H1 (cell line): ENCODE results near the gene RNASEH2A. TPM values are rescaled to one million over a fixed set of nuclear protein-coding genes. Genes with fewer than 3 reads are reported as not detected.

Experiments
- CTCF ChIA-PET: fragments of 300-600 bp; sonication (Branson Sonifier 250); formaldehyde crosslinking; loops from one replicate; lab custom pipeline; 2021; ENCODE audit not compliant: partially characterized antibody; lab: Charles Lee
- POLR2A ChIA-PET: fragments of 300-600 bp; sonication (Branson Sonifier 250); formaldehyde crosslinking; loops from one replicate; lab custom pipeline; 2021; ENCODE audit warnings: inconsistent platforms; ENCODE audit not compliant: partially characterized antibody; lab: Charles Lee
- DNase-seq, 2 experiments: peaks; one replicate each; pipeline versions ENCODE4 v3.0.0 to v3.0.0-alpha.2; 2010 to 2022; ENCODE audit warnings: low spot score in 2 of 2, low read depth in 1 of 2, mixed read lengths in 1 of 2
- FAIRE-seq: peaks from 2 replicates; lab custom pipeline; 2011; peaks lifted over from hg19 to GRCh38; lab: Jason Lieb, UNC
- H2AFZ ChIP-seq: 2 replicates; pipeline ENCODE4 v1.8.1; 2012; ENCODE audit warnings: low read length, inconsistent platforms
- H2AK5ac ChIP-seq: 2 replicates; pipeline ENCODE4 v1.6.1; 2013; ENCODE audit warnings: low read depth, low read length
- H2BK120ac ChIP-seq: replicated peaks from 2 replicates; pipeline ENCODE3; 2013; ENCODE audit warnings: low read depth, low read length, inconsistent platforms
- H2BK12ac ChIP-seq: 2 replicates; pipeline ENCODE4 v1.6.1; 2013; ENCODE audit warnings: low read depth, low read length
- H2BK15ac ChIP-seq: 2 replicates; pipeline ENCODE4 v1.6.1; 2013; ENCODE audit warnings: low read length
- H2BK20ac ChIP-seq: 2 replicates; pipeline ENCODE4 v1.6.1; 2013; ENCODE audit warnings: low read length
- H2BK5ac ChIP-seq: 2 replicates; pipeline ENCODE4 v1.6.1; 2013; ENCODE audit warnings: low read depth, low read length
- H3K14ac ChIP-seq: 2 replicates; pipeline ENCODE4 v1.6.1; 2013; ENCODE audit warnings: inconsistent platforms; ENCODE audit not compliant: insufficient read length
- H3K18ac ChIP-seq: 2 replicates; pipeline ENCODE4 v1.6.1; 2013; ENCODE audit warnings: low read length; ENCODE audit errors: extremely low read depth
- H3K23ac ChIP-seq: 2 replicates; pipeline ENCODE4 v1.6.1; 2013; ENCODE audit warnings: inconsistent platforms; ENCODE audit not compliant: insufficient read length
- H3K23me2 ChIP-seq: 2 replicates; pipeline ENCODE4 v1.6.1; 2013; ENCODE audit warnings: low read depth, low read length
- H3K27ac ChIP-seq: 2 replicates; pipeline ENCODE4 v1.6.1; 2011; ENCODE audit warnings: low read depth, low read length, inconsistent platforms
- H3K27me3 ChIP-seq, 4 experiments: replicated peaks in 1 of 4; 1 replicate in 1 of 4; 2 replicates in 3 of 4; pipeline versions ENCODE4 v1.6.1 to v1.8.1; 2011 to 2013; ENCODE audit warnings: low read length in 3 of 4, mild to moderate bottlenecking in 3 of 4, inconsistent platforms in 2 of 4, mixed read lengths in 2 of 4, moderate library complexity in 1 of 4; ENCODE audit not compliant: control insufficient read depth in 3 of 4, insufficient read depth in 3 of 4; ENCODE audit errors: extremely low read depth in 1 of 4
- H3K36me3 ChIP-seq, 4 experiments: 2 replicates each; pipeline versions ENCODE4 v1.6.1 to v1.8.1; 2011 to 2013; ENCODE audit warnings: mild to moderate bottlenecking in 4 of 4, low read length in 3 of 4, moderate library complexity in 2 of 4, control low read depth in 1 of 4, inconsistent platforms in 1 of 4; ENCODE audit not compliant: insufficient read depth in 4 of 4, control insufficient read depth in 2 of 4
- H3K4ac ChIP-seq: replicated peaks from 2 replicates; pipeline ENCODE3; 2013; ENCODE audit warnings: low read length, low read depth, mixed read lengths, inconsistent platforms; ENCODE audit not compliant: insufficient read length
- H3K4me1 ChIP-seq, 4 experiments: replicated peaks in 1 of 4; 1 replicate in 1 of 4; 2 replicates in 3 of 4; pipeline versions ENCODE4 v1.6.1 to v1.8.1; 2011 to 2013; ENCODE audit warnings: low read length in 3 of 4, inconsistent platforms in 2 of 4, mixed read lengths in 1 of 4; ENCODE audit not compliant: insufficient read depth in 4 of 4, control insufficient read depth in 3 of 4
- H3K4me2 ChIP-seq, 2 experiments: 2 replicates each; pipeline versions ENCODE4 v1.6.1 to v1.8.1; 2011 to 2013; ENCODE audit warnings: low read depth in 2 of 2, low read length in 2 of 2, control low read depth in 1 of 2, inconsistent platforms in 1 of 2, mild to moderate bottlenecking in 1 of 2; ENCODE audit not compliant: insufficient read depth in 1 of 2
- H3K4me3 ChIP-seq, 4 experiments: fragments of 200-600, 300-600 bp in 1 of 4; sonication (generic), shearing (Covaris generic), sonication (Bioruptor Twin) in 1 of 4; 2 replicates each; pipeline versions ENCODE4 v1.5.1 to v1.8.1; 2011 to 2016; ENCODE audit warnings: low read length in 4 of 4, low read depth in 3 of 4, control low read depth in 2 of 4, inconsistent platforms in 2 of 4, mild to moderate bottlenecking in 2 of 4, mixed read lengths in 1 of 4, moderate library complexity in 1 of 4; ENCODE audit not compliant: insufficient read depth in 2 of 4; ENCODE audit errors: extremely low read depth in 1 of 4
- H3K56ac ChIP-seq: replicated peaks from 2 replicates; pipeline ENCODE3; 2013; ENCODE audit warnings: low read depth, mild to moderate bottlenecking, mixed read lengths, low read length, inconsistent platforms; ENCODE audit not compliant: insufficient read length
- H3K79me1 ChIP-seq: 2 replicates; pipeline ENCODE4 v1.6.1; 2013; ENCODE audit warnings: low read depth, low read length, control low read depth
- H3K79me2 ChIP-seq, 2 experiments: 2 replicates each; pipeline versions ENCODE4 v1.6.1 to v1.8.1; 2012 to 2013; ENCODE audit warnings: low read length in 2 of 2, mild to moderate bottlenecking in 2 of 2, inconsistent platforms in 1 of 2; ENCODE audit not compliant: insufficient read depth in 2 of 2, control insufficient read depth in 1 of 2
- H3K9ac ChIP-seq, 4 experiments: replicated peaks in 1 of 4; 1 replicate in 1 of 4; 2 replicates in 3 of 4; pipeline versions ENCODE4 v1.6.1 to v1.8.1; 2011 to 2013; ENCODE audit warnings: low read depth in 3 of 4, low read length in 3 of 4, control low read depth in 2 of 4, mild to moderate bottlenecking in 2 of 4, moderate library complexity in 2 of 4, inconsistent platforms in 1 of 4; ENCODE audit errors: extremely low read depth in 1 of 4
- H3K9me3 ChIP-seq, 2 experiments: 2 replicates each; pipeline versions ENCODE4 v1.6.1 to v1.8.1; 2012 to 2013; ENCODE audit warnings: mild to moderate bottlenecking in 2 of 2, moderate library complexity in 2 of 2, control low read depth in 1 of 2, inconsistent platforms in 1 of 2, low read depth in 1 of 2, low read length in 1 of 2, mixed read lengths in 1 of 2; ENCODE audit not compliant: insufficient read depth in 2 of 2
- H4K20me1 ChIP-seq, 2 experiments: replicated peaks in 1 of 2; 2 replicates each; pipeline versions ENCODE3 to v1.8.1; 2011 to 2013; ENCODE audit warnings: inconsistent platforms in 2 of 2, low read length in 2 of 2, mild to moderate bottlenecking in 1 of 2; ENCODE audit not compliant: insufficient read depth in 2 of 2, control insufficient read depth in 1 of 2
- H4K5ac ChIP-seq: 2 replicates; pipeline ENCODE4 v1.6.1; 2013; ENCODE audit warnings: low read length, low read depth, mixed read lengths, inconsistent platforms; ENCODE audit not compliant: insufficient read length
- H4K8ac ChIP-seq: 2 replicates; pipeline ENCODE4 v1.8.0; 2013; ENCODE audit warnings: mild to moderate bottlenecking, moderate library complexity, low read length, inconsistent platforms; ENCODE audit not compliant: insufficient read depth; ENCODE audit errors: extremely low read depth
- H4K91ac ChIP-seq: replicated peaks from 2 replicates; pipeline ENCODE3; 2013; ENCODE audit warnings: low read length, mixed read lengths, inconsistent platforms; ENCODE audit not compliant: insufficient read length
- ASH2L ChIP-seq: fragments of 200-600, 300-600 bp; sonication (generic); IDR thresholded peaks from one replicate; pipeline ENCODE4 v1.7.1; 2017; ENCODE audit warnings: low read length
- BCL11A ChIP-seq, 2 experiments: IDR thresholded peaks; one replicate each; pipeline ENCODE4 v1.6.1; 2011; ENCODE audit warnings: low read depth in 2 of 2, low read length in 2 of 2, mild to moderate bottlenecking in 2 of 2
- CREB1 ChIP-seq: IDR thresholded peaks from 2 replicates; pipeline ENCODE4 v1.6.1; 2012; ENCODE audit warnings: inconsistent platforms
- HDAC6 ChIP-seq: IDR thresholded peaks from one replicate; pipeline ENCODE4 v1.7.1; 2012; ENCODE audit warnings: low read depth, mild to moderate bottlenecking, inconsistent platforms, low read length, moderate library complexity
- JUN ChIP-seq: IDR thresholded peaks from 2 replicates; pipeline ENCODE4 v1.6.1; 2011; ENCODE audit warnings: low read depth, mild to moderate bottlenecking, improper control_type of control experiment, low read length
- KDM1A ChIP-seq: fragments of 200-600, 300-600 bp; sonication (generic); IDR thresholded peaks from 2 replicates; pipeline ENCODE4 v1.7.1; 2016; ENCODE audit warnings: mild to moderate bottlenecking, low read length, borderline replicate concordance
- RFX5 ChIP-seq: IDR thresholded peaks from 2 replicates; pipeline ENCODE4 v1.6.1; 2011; ENCODE audit warnings: low read depth, low read length, improper control_type of control experiment, borderline replicate concordance
- SIN3A ChIP-seq, 2 experiments: IDR thresholded peaks in 1 of 2; conservative IDR thresholded peaks in 1 of 2; 2 replicates each; pipeline ENCODE4 v1.6.1; 2011 to 2012; ENCODE audit warnings: low read length in 2 of 2, improper control_type of control experiment in 1 of 2, low read depth in 1 of 2, mild to moderate bottlenecking in 1 of 2
- SRF ChIP-seq: IDR thresholded peaks from 2 replicates; pipeline ENCODE4 v1.6.1; 2011; ENCODE audit warnings: mild to moderate bottlenecking, low read depth, low read length, moderate library complexity
- SUZ12 ChIP-seq: fragments of 200-600 bp; sonication (generic); IDR thresholded peaks from 2 replicates; pipeline ENCODE4 v1.6.1; 2012; ENCODE audit warnings: mild to moderate bottlenecking, inconsistent platforms, low read length, moderate library complexity, mixed read lengths
- TCF12 ChIP-seq: IDR thresholded peaks from 2 replicates; pipeline ENCODE4 v1.6.1; 2011; ENCODE audit warnings: low read depth, mild to moderate bottlenecking, low read length
- WGBS, 2 experiments: shearing (Covaris generic) in 1 of 2; methylation state at CpG; one replicate each; pipeline versions ENCODE4 v1.1.6 to v1.1.7; 2013 to 2015; ENCODE audit warnings: low lambda C conversion rate in 2 of 2, mixed read lengths in 2 of 2, inconsistent platforms in 1 of 2, low coverage in 1 of 2, missing lambda C conversion rate in 1 of 2; ENCODE audit not compliant: insufficient replicate concordance in 2 of 2, insufficient coverage in 1 of 2, insufficient read length in 1 of 2; ENCODE audit errors: extremely low coverage in 1 of 2, missing lambda C conversion rate in 1 of 2; 5-methylcytosine and 5-hydroxymethylcytosine counted together
- polyA plus RNA-seq, 7 experiments: library from polyadenylated mRNA; depleted of rRNA in 3 of 7; stranded (reverse) in 5 of 7; unstranded in 2 of 7; fragments of >200 nt in 5 of 7; fragments of 200-250 nt in 2 of 7; gene quantifications; 1 replicate in 5 of 7; 2 replicates in 1 of 7; 4 replicates in 1 of 7; pipeline versions ENCODE4 v1.2.1 to v1.2.3, GENCODE V29; 2011 to 2013; ENCODE audit warnings: missing spikeins in 2 of 7, mixed read lengths in 2 of 7
- total RNA-seq: library from RNA; stranded (reverse); fragmentation: NEBNext Ultra II Directional; extraction: Animal tissue kit (Norgen Biotek cat#: 25700); gene quantifications from 2 replicates; pipeline ENCODE4 v1.2.1, GENCODE V29; 2021
- TF ChIP-seq, protein P1 (sequence below): IDR thresholded peaks from 2 replicates; pipeline ENCODE4 v1.6.1; 2012; ENCODE audit warnings: inconsistent platforms
- TF ChIP-seq, protein P2 (sequence below): IDR thresholded peaks from 2 replicates; pipeline ENCODE4 v1.6.1; 2011; ENCODE audit warnings: low read depth, mild to moderate bottlenecking, low read length; ENCODE audit not compliant: insufficient read depth

Gene RNASEH2A
- total and polyA plus RNA-seq, 2 of the 8 experiments (the other 6 are each of a cell fraction or from before 2014, with no cell fraction given): 67.5 to 120 TPM

DNA sequence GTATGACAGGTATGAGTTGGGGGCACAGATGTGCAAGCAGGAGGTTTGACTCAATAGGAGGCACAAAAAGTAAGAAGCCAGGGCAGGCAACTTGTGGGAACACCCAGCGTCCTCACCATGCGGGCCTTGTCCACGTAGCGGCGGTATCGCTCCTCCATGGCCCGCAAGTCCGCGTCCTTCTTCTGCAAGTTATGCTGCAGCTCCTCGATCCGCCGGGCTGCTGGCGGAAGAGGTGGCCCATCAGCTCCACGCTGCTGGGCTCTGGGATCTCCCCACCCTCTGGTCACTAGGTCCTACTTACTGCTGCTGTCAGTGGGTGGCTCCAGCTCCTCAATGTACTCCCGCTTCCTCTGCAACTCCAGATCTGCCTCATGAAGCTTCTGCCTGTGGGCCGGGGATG, 41.7 kb upstream of the RNASEH2A start:
- Histone ChIP-seq H2BK120ac (no peak overlapping the region), H3K4me3 (no peak overlapping the region), H2BK20ac (no peak overlapping the region), H2BK12ac (no peak overlapping the region), H3K9ac (no peak overlapping the region), H3K23ac (no peak overlapping the region), H3K27me3 (no peaks in the 10 kb centered on the region), H3K4ac (no peak overlapping the region), H4K8ac (no peak overlapping the region), H3K4me1 (peaks cover 0 to 4% (median 2%) of the 10 kb centered on the region in 4 experiments; a peak in 2 of 7 replicates), H3K36me3 (peaks cover 7 to 42% (median 24%) of the 10 kb centered on the region in 4 experiments), H3K4me2 (no peak overlapping the region), H2BK5ac (no peak overlapping the region), H3K14ac (no peak overlapping the region), H2BK15ac (no peak overlapping the region), H3K79me1 (no peaks in the 10 kb centered on the region), H3K27ac (no peak overlapping the region), H3K18ac (no peak overlapping the region), H3K9me3 (no peaks in the 10 kb centered on the region), H4K20me1 (peaks cover 1 to 2% of the 10 kb centered on the region in 2 experiments), H3K79me2 (no peaks in the 10 kb centered on the region), H3K56ac (no peak overlapping the region), H3K23me2 (no peaks in the 10 kb centered on the region), H2AK5ac (no peak overlapping the region), H4K91ac (no peak overlapping the region), H2AFZ (no peak overlapping the region), H4K5ac (no peak overlapping the region)
- 98% methylated on average over 16 of the region's 16 CpGs; no CpG with 5 or more reads in 1 of the 2 experiments for WGBS, 2 experiments
- CTCF ChIA-PET: interaction anchor here (0.6 to 17.5 kb wide), 10 partner anchors 9 to 616 kb away, joined by 3 to 288 read pairs (median 4); partner anchors contain the start of genes BEST2, HOOK2, JUNB and PRDX2
- POLR2A ChIA-PET: interaction anchor here (0.6 to 9.2 kb wide), 8 partner anchors 10 to 61 kb away, joined by 3 to 70 read pairs (median 4); partner anchors contain the start of genes BEST2, GET3, HOOK2 and TRIR
- FAIRE-seq: no peak
- DNase-seq: no peak
- TF ChIP-seq CREB1 (no peak), HDAC6 (no peak), RFX5 (no peak), KDM1A (no peak), SRF (no peak), BCL11A (IDR thresholded peaks at IDR 0.05; ENCODE audit: low read depth in 2 of 2, low read length in 2 of 2) (no peak), SUZ12 (no peak), JUN (no peak), ASH2L (no peak), SIN3A (conservative IDR thresholded peaks at IDR 0.05 in 1 of 2, IDR thresholded peaks at IDR 0.05 in 1 of 2; ENCODE audit: low read depth in 1 of 2, low read length in 2 of 2) (no peak), TCF12 (no peak)
- TF ChIP-seq, protein P1, sequence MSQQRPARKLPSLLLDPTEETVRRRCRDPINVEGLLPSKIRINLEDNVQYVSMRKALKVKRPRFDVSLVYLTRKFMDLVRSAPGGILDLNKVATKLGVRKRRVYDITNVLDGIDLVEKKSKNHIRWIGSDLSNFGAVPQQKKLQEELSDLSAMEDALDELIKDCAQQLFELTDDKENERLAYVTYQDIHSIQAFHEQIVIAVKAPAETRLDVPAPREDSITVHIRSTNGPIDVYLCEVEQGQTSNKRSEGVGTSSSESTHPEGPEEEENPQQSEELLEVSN: no peak
- TF ChIP-seq, protein P2, sequence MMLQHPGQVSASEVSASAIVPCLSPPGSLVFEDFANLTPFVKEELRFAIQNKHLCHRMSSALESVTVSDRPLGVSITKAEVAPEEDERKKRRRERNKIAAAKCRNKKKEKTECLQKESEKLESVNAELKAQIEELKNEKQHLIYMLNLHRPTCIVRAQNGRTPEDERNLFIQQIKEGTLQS: no peak
